Activated CD4-positive, alpha-beta T cell treated with anti-CD3 and anti-CD28 coated beads, Interleukin-2, amount 10 ng/mL, durations not matched to agents 24 days and 14 days (primary cell): ENCODE data around the gene TXLNA. TPM values are rescaled to one million over a fixed set of nuclear protein-coding genes. Genes with fewer than 3 reads are reported as not detected.
A peak's percentile ranks its signal among the peaks of the same experiment; 100 is the strongest.

Experiments used
- DNase-seq: peaks from one replicate; pipeline ENCODE4 v3.0.0; 2022
- H3K27ac Mint-ChIP-seq: one replicate; pipeline ENCODE4 v1.8.0; 2022; ENCODE audit warnings: mild to moderate bottlenecking, mixed read lengths
- H3K27me3 Mint-ChIP-seq: one replicate; pipeline ENCODE4 v1.8.0; 2022; ENCODE audit warnings: mixed read lengths
- H3K36me3 Mint-ChIP-seq: one replicate; pipeline ENCODE4 v1.8.0; 2022; ENCODE audit warnings: low read depth, mild to moderate bottlenecking, mixed read lengths
- H3K4me1 Mint-ChIP-seq: one replicate; pipeline ENCODE4 v1.8.0; 2021; ENCODE audit warnings: mixed read lengths
- H3K4me3 Mint-ChIP-seq: one replicate; pipeline ENCODE4 v1.8.0; 2022; ENCODE audit warnings: mild to moderate bottlenecking, moderate library complexity, mixed read lengths
- H3K9me3 Mint-ChIP-seq: one replicate; pipeline ENCODE4 v1.8.0; 2021; ENCODE audit warnings: mixed read lengths
- intact Hi-C: fragments of 100-400 bp; cut with micrococcal nuclease; formaldehyde crosslinking; loops from one replicate; pipeline ENCODE4 v1.15.1; 2023
- total RNA-seq: library from RNA; stranded (reverse); gene quantifications from 2 replicates; pipeline ENCODE4 v1.2.3, GENCODE V29; 2022

Gene TXLNA
- total RNA-seq, 1 donor from 2014 or later, result 106 TPM

GRCh38 chr1:32172621-32173245 is 6.7 kb upstream of the TXLNA start:
- no peak overlapping the region for H3K4me3 Mint-ChIP-seq
- H3K9me3 Mint-ChIP-seq, result no peaks in the 10 kb centered on the region
- no peak overlapping the region for H3K27ac Mint-ChIP-seq
- no peaks in the 10 kb centered on the region for H3K27me3 Mint-ChIP-seq
- H3K4me1 Mint-ChIP-seq, result peaks cover 10% of the 10 kb centered on the region
- intact Hi-C loops, result no loop called here
- DNase-seq, result no peak
- peaks cover 42% of the 10 kb centered on the region for H3K36me3 Mint-ChIP-seq

GRCh38 chr1:32178380-32179192 is 889 bp upstream of the TXLNA start:
- H3K36me3 Mint-ChIP-seq, result peaks cover 37% of the 10 kb centered on the region
- intact Hi-C loops, result loop anchor here (1.0 kb wide), 1 partner anchor 71 kb away; no protein-coding TSS in a partner anchor

GRCh38 chr1:32179193-32179442 is 357 bp upstream of the TXLNA start:
- peaks cover 41% of the 10 kb centered on the region for H3K36me3 Mint-ChIP-seq
- H3K27me3 Mint-ChIP-seq, result no peaks in the 10 kb centered on the region
- H3K4me3 Mint-ChIP-seq, result peak overlapping the region; percentile 98
- H3K27ac Mint-ChIP-seq, result peak overlapping the region; percentile 99
- intact Hi-C loops, result loop anchor here (1.0 kb wide), 1 partner anchor 72 kb away; no protein-coding TSS in a partner anchor
- no peaks in the 10 kb centered on the region for H3K9me3 Mint-ChIP-seq
- no peak for DNase-seq
- H3K4me1 Mint-ChIP-seq, result peaks cover 35% of the 10 kb centered on the region

More at GRCh38 chr1:32178380-32179192, 889 bp upstream of the TXLNA start:
- no peaks in the 10 kb centered on the region for H3K27me3 Mint-ChIP-seq
- DNase-seq, result no peak
- peaks cover 31% of the 10 kb centered on the region for H3K4me1 Mint-ChIP-seq
- H3K4me3 Mint-ChIP-seq, result peak overlapping the region; percentile 98
- H3K27ac Mint-ChIP-seq, result peak overlapping the region; percentile 99
- H3K9me3 Mint-ChIP-seq, result no peaks in the 10 kb centered on the region

GRCh38 chr1:32180186-32181060 is 948 bp downstream of the TXLNA start:
- peaks cover 47% of the 10 kb centered on the region for H3K36me3 Mint-ChIP-seq
- peak overlapping the region; percentile 99 for H3K27ac Mint-ChIP-seq
- peak; percentile 82 for DNase-seq
- H3K9me3 Mint-ChIP-seq, result no peaks in the 10 kb centered on the region
- peaks cover 45% of the 10 kb centered on the region for H3K4me1 Mint-ChIP-seq
- H3K27me3 Mint-ChIP-seq, result no peaks in the 10 kb centered on the region
- peak overlapping the region; percentile 98 for H3K4me3 Mint-ChIP-seq
- intact Hi-C loops, result loop anchor here (1.0 to 5.0 kb wide), 4 partner anchors 20 to 168 kb away; partner anchors contain the start of genes CCDC28B, KHDRBS1 and LCK

- Mint-ChIP-seq H3K36me3 (peaks cover 52% of the 10 kb centered on the region), H3K27ac (peak overlapping the region; percentile 99), H3K4me1 (peaks cover 47% of the 10 kb centered on the region), H3K9me3 (no peaks in the 10 kb centered on the region), H3K27me3 (no peaks in the 10 kb centered on the region), H3K4me3 (peak overlapping the region; percentile 98)
- DNase-seq, result no peak
- intact Hi-C loops, result loop anchor here (5.0 kb wide), 3 partner anchors 34 to 169 kb away; partner anchors contain the start of genes KHDRBS1 and LCK
These were observed 1.6 kb downstream of the TXLNA start for GRCh38 chr1:32181065-32181464.

GRCh38 chr1:32181563-32181962 is 2.1 kb downstream of the TXLNA start:
- Mint-ChIP-seq H3K27ac (peak overlapping the region; percentile 70), H3K4me3 (peak overlapping the region; percentile 98), H3K4me1 (peaks cover 52% of the 10 kb centered on the region), H3K36me3 (peaks cover 57% of the 10 kb centered on the region), H3K9me3 (no peaks in the 10 kb centered on the region), H3K27me3 (no peaks in the 10 kb centered on the region)
- DNase-seq, result no peak
- intact Hi-C loops, result loop anchor here (5.0 kb wide), 3 partner anchors 34 to 169 kb away; partner anchors contain the start of genes KHDRBS1 and LCK

- Mint-ChIP-seq H3K36me3 (peaks cover 58% of the 10 kb centered on the region), H3K9me3 (no peaks in the 10 kb centered on the region), H3K27me3 (no peaks in the 10 kb centered on the region), H3K4me1 (peaks cover 54% of the 10 kb centered on the region), H3K4me3 (peak overlapping the region; percentile 98), H3K27ac (peak overlapping the region; percentile 58)
- intact Hi-C loops, result loop anchor here (5.0 kb wide), 3 partner anchors 35 to 170 kb away; partner anchors contain the start of genes KHDRBS1 and LCK
- no peak for DNase-seq
These were observed 2.6 kb downstream of the TXLNA start for GRCh38 chr1:32182060-32182459.

- intact Hi-C loops, result loop anchor here (5.0 kb wide), 3 partner anchors 37 to 172 kb away; partner anchors contain the start of genes KHDRBS1 and LCK
- DNase-seq, result no peak
- peaks cover 49% of the 10 kb centered on the region for H3K4me1 Mint-ChIP-seq
- peak overlapping the region; percentile 65 for H3K27ac Mint-ChIP-seq
- H3K27me3 Mint-ChIP-seq, result no peaks in the 10 kb centered on the region
- peak overlapping the region; percentile 71 for H3K4me3 Mint-ChIP-seq
- no peaks in the 10 kb centered on the region for H3K9me3 Mint-ChIP-seq
- peaks cover 75% of the 10 kb centered on the region for H3K36me3 Mint-ChIP-seq
These were observed 5.2 kb downstream of the TXLNA start for GRCh38 chr1:32184650-32185049.

GRCh38 chr1:32186077-32186476 is 6.6 kb downstream of the TXLNA start:
- peak overlapping the region; percentile 68 for H3K4me3 Mint-ChIP-seq
- no peaks in the 10 kb centered on the region for H3K9me3 Mint-ChIP-seq
- H3K4me1 Mint-ChIP-seq, result peaks cover 46% of the 10 kb centered on the region
- peaks cover 72% of the 10 kb centered on the region for H3K36me3 Mint-ChIP-seq
- H3K27ac Mint-ChIP-seq, result peak overlapping the region; percentile 85
- DNase-seq, result no peak
- intact Hi-C loops, result no loop called here
- H3K27me3 Mint-ChIP-seq, result no peaks in the 10 kb centered on the region

GRCh38 chr1:32186491-32186890 is 7.0 kb downstream of the TXLNA start:
- peak overlapping the region; percentile 68 for H3K4me3 Mint-ChIP-seq
- intact Hi-C loops, result no loop called here
- peaks cover 72% of the 10 kb centered on the region for H3K36me3 Mint-ChIP-seq
- H3K27me3 Mint-ChIP-seq, result no peaks in the 10 kb centered on the region
- peak overlapping the region; percentile 85 for H3K27ac Mint-ChIP-seq
- no peaks in the 10 kb centered on the region for H3K9me3 Mint-ChIP-seq
- DNase-seq, result no peak
- H3K4me1 Mint-ChIP-seq, result peaks cover 42% of the 10 kb centered on the region

- Mint-ChIP-seq H3K4me3 (no peak overlapping the region), H3K27ac (no peak overlapping the region), H3K4me1 (peaks cover 38% of the 10 kb centered on the region), H3K36me3 (peaks cover 75% of the 10 kb centered on the region), H3K9me3 (no peaks in the 10 kb centered on the region), H3K27me3 (no peaks in the 10 kb centered on the region)
- intact Hi-C loops, result no loop called here
- no peak for DNase-seq
These were observed 8.4 kb downstream of the TXLNA start for GRCh38 chr1:32187850-32188249.

- DNase-seq, result no peak
- intact Hi-C loops, result no loop called here
- Mint-ChIP-seq H3K4me3 (no peak overlapping the region), H3K27ac (no peak overlapping the region), H3K36me3 (peaks cover 86% of the 10 kb centered on the region), H3K27me3 (no peaks in the 10 kb centered on the region), H3K4me1 (peaks cover 51% of the 10 kb centered on the region), H3K9me3 (no peaks in the 10 kb centered on the region)
These were observed 12.9 kb downstream of the TXLNA start for GRCh38 chr1:32192220-32192948.

GRCh38 chr1:32194984-32195383 is 15.5 kb downstream of the TXLNA start:
- Mint-ChIP-seq H3K27me3 (no peaks in the 10 kb centered on the region), H3K36me3 (peaks cover 73% of the 10 kb centered on the region), H3K4me3 (peak overlapping the region; percentile 12), H3K4me1 (peaks cover 64% of the 10 kb centered on the region), H3K9me3 (no peaks in the 10 kb centered on the region), H3K27ac (no peak overlapping the region)
- intact Hi-C loops, result no loop called here
- DNase-seq, result no peak
